Parathyroid adenoma (tissue), 2 donors: Measurements from ENCODE around the gene DUSP10.

Experiments
- H2AFZ ChIP-seq: fragments of 300-600 bp; sonication (generic); one replicate; pipeline ENCODE4 v1.7.0; 2017; ENCODE audit warnings: antibody characterized with exemption, mild to moderate bottlenecking
- H3K27ac ChIP-seq: fragments of 300-600 bp; sonication (generic); one replicate; pipeline ENCODE4 v1.7.0; 2017
- H3K27me3 ChIP-seq: fragments of 300-600 bp; sonication (generic); one replicate; pipeline ENCODE4 v1.7.0; 2017; ENCODE audit warnings: low read length; ENCODE audit not compliant: control insufficient read depth, insufficient read depth
- H3K36me3 ChIP-seq: fragments of 300-600 bp; sonication (generic); one replicate; pipeline ENCODE4 v1.7.0; 2017; ENCODE audit warnings: low read length; ENCODE audit not compliant: control insufficient read depth, insufficient read depth
- H3K4me1 ChIP-seq: fragments of 300-600 bp; sonication (generic); one replicate; pipeline ENCODE4 v1.7.0; 2017; ENCODE audit warnings: control low read depth
- H3K4me2 ChIP-seq: fragments of 300-600 bp; sonication (generic); one replicate; pipeline ENCODE4 v1.7.0; 2017; ENCODE audit warnings: low read length
- H3K4me3 ChIP-seq: fragments of 300-600 bp; sonication (generic); one replicate; pipeline ENCODE4 v1.7.0; 2017; ENCODE audit warnings: low read depth, low read length
- H3K79me2 ChIP-seq: fragments of 300-600 bp; sonication (generic); one replicate; pipeline ENCODE4 v1.7.0; 2017; ENCODE audit warnings: control low read depth
- H3K9ac ChIP-seq: fragments of 300-600 bp; sonication (generic); one replicate; pipeline ENCODE4 v1.7.0; 2017; ENCODE audit warnings: mild to moderate bottlenecking
- H3K9me3 ChIP-seq: fragments of 300-600 bp; sonication (generic); one replicate; pipeline ENCODE4 v1.7.0; 2017; ENCODE audit warnings: low read length; ENCODE audit not compliant: control insufficient read depth
- TF ChIP-seq, protein P1 (sequence below): fragments of 300-600 bp; sonication (generic); IDR thresholded peaks from one replicate; pipeline ENCODE4 v1.7.0; 2017; ENCODE audit warnings: antibody characterized with exemption, mild to moderate bottlenecking
- donor health status: primary hyperparathyroidism.

Gene DUSP10

DNA sequence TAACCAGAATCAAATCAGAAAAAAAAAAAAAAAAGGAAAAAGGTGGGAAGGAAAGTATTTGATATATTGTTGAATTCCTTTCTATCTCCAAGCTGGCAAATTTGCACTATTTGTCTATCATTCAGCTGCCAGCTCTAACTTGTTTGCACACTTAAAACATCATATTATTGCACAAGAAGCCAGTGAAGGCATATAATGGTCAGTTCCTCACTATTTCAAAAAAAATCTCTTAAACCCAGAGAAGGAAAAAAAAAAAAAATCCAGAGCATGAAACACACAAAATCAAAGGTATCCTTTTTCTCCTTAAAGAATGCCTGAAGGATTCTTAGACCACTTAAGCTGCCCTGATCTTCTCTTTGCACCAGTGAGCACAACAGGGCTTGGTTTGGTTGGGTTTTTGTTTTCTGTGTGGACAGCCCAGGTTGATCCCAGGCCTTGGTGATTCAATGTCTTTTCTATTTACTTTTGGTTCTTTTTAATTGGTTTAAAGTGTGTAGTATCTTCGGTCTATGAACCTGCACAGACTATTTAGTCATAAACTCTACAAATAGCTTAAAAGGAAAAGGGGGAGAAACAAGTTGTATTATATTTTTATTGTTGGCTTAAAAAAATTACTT lies 40.2 kb downstream of the DUSP10 start:
- Histone ChIP-seq H3K9me3 (no peaks in the 10 kb centered on the region), H3K4me2 (no peak overlapping the region), H3K27me3 (no peaks in the 10 kb centered on the region), H2AFZ (no peak overlapping the region), H3K36me3 (no peaks in the 10 kb centered on the region), H3K79me2 (no peaks in the 10 kb centered on the region), H3K4me3 (no peak overlapping the region), H3K27ac (no peak overlapping the region), H3K9ac (no peak overlapping the region), H3K4me1 (no peaks in the 10 kb centered on the region)
- TF ChIP-seq, protein P1, sequence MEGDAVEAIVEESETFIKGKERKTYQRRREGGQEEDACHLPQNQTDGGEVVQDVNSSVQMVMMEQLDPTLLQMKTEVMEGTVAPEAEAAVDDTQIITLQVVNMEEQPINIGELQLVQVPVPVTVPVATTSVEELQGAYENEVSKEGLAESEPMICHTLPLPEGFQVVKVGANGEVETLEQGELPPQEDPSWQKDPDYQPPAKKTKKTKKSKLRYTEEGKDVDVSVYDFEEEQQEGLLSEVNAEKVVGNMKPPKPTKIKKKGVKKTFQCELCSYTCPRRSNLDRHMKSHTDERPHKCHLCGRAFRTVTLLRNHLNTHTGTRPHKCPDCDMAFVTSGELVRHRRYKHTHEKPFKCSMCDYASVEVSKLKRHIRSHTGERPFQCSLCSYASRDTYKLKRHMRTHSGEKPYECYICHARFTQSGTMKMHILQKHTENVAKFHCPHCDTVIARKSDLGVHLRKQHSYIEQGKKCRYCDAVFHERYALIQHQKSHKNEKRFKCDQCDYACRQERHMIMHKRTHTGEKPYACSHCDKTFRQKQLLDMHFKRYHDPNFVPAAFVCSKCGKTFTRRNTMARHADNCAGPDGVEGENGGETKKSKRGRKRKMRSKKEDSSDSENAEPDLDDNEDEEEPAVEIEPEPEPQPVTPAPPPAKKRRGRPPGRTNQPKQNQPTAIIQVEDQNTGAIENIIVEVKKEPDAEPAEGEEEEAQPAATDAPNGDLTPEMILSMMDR, result no peak

DNA sequence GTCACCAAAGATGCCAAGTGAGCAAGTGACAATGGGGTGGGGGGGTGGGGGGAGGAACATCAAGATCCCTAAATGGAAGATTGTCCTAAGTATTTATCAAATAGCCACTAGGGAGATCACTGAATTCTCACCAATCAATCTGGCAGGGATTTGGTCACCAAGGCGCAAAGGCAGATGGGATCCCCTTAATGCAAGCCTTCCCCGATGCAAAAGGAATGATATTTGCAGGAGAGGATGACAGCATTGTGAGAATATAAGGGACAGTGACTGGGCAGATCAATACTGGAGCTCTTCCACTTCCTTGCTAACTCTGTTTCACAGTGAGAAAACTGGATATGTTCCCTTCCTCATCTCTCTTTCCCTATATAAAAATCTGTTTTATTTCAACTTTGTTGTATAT lies 40.9 kb downstream of the DUSP10 start:
- Histone ChIP-seq H3K9ac (no peak overlapping the region), H3K36me3 (no peaks in the 10 kb centered on the region), H3K27ac (no peak overlapping the region), H3K4me3 (no peak overlapping the region), H3K4me2 (no peak overlapping the region), H3K79me2 (no peaks in the 10 kb centered on the region), H3K9me3 (no peaks in the 10 kb centered on the region), H2AFZ (no peak overlapping the region), H3K27me3 (no peaks in the 10 kb centered on the region), H3K4me1 (no peaks in the 10 kb centered on the region)
- TF ChIP-seq, protein P1, result no peak

DNA sequence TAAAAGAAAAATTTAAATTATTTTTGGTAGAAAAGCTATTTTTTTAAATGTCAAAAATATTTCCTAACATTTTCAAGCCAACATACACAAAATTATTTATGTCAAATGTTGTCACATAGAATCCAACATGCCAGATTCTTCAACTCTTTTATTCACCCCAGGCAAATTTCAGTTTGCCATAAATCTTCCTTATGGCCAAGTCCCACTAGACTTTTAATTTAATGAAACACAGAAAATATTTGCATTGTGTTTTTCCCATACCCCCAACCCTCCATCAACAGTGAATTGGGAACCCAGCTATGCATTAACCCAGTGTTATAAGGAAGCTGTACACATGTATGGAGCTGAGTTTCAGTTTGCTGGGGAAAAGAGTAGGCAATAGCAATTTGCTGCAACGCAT lies 41.4 kb downstream of the DUSP10 start:
- no peaks in the 10 kb centered on the region for H3K9me3 ChIP-seq
- no peaks in the 10 kb centered on the region for H3K36me3 ChIP-seq
- no peaks in the 10 kb centered on the region for H3K79me2 ChIP-seq
- no peak overlapping the region for H3K4me2 ChIP-seq
- no peaks in the 10 kb centered on the region for H3K4me1 ChIP-seq
- H3K9ac ChIP-seq, result no peak overlapping the region
- TF ChIP-seq, protein P1, result no peak
- H3K27me3 ChIP-seq, result no peaks in the 10 kb centered on the region
- no peak overlapping the region for H3K4me3 ChIP-seq
- H2AFZ ChIP-seq, result no peak overlapping the region
- no peak overlapping the region for H3K27ac ChIP-seq

DNA sequence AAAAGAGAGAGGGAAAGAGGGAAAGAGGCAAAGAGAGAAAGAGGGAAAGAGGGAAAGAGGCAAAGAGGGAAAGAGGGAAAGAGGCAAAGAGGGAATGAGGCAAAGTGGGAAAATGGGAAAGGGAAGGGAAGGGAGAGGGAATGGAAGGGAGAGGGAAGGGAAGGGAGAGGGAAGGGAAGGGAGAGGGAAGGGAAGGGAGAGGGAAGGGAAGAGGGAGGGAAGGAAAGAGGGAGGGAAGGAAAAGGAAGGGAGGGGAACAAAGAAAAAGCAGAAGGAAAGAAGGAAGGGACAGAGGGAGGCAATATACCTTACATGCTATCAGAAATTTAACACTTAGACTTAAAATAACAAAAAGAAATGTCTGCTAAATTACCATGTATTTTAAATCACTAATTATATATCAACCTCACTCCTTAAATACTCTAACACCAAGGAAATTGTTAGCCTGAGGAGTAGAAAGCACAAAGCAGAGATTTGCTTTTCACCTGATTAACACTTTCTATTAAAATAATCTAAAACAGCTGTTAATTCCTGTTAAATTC lies 41.8 kb downstream of the DUSP10 start:
- H3K79me2 ChIP-seq, result no peaks in the 10 kb centered on the region
- H3K36me3 ChIP-seq, result no peaks in the 10 kb centered on the region
- H3K4me2 ChIP-seq, result no peak overlapping the region
- H3K4me3 ChIP-seq, result no peak overlapping the region
- no peak overlapping the region for H3K27ac ChIP-seq
- no peak overlapping the region for H2AFZ ChIP-seq
- H3K9ac ChIP-seq, result no peak overlapping the region
- no peaks in the 10 kb centered on the region for H3K4me1 ChIP-seq
- no peaks in the 10 kb centered on the region for H3K27me3 ChIP-seq
- TF ChIP-seq, protein P1, result no peak
- no peaks in the 10 kb centered on the region for H3K9me3 ChIP-seq

DNA sequence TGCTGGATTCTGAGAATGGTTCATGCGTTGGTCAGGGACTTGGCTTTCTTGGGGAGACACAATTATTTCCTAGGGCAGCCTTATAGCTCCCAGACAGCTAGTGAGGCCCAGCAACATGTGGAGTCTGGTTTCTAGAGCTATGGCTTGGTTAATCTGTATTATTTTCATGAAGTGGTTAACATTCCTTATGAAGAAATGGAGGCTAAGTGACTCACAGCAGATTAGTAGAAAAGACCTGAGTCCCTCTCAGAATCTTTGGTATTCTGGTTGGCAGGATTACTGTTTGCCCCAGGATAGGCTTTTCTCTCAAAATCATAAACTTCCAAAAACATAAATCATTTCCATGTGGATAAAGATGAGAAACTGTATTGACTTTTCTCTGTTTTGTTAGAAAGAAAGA lies 42.3 kb downstream of the DUSP10 start:
- H3K27ac ChIP-seq, result no peak overlapping the region
- no peak overlapping the region for H3K4me3 ChIP-seq
- no peak overlapping the region for H2AFZ ChIP-seq
- no peak overlapping the region for H3K4me2 ChIP-seq
- H3K36me3 ChIP-seq, result no peaks in the 10 kb centered on the region
- no peaks in the 10 kb centered on the region for H3K79me2 ChIP-seq
- H3K27me3 ChIP-seq, result no peaks in the 10 kb centered on the region
- no peaks in the 10 kb centered on the region for H3K4me1 ChIP-seq
- no peak overlapping the region for H3K9ac ChIP-seq
- TF ChIP-seq, protein P1, result no peak
- H3K9me3 ChIP-seq, result no peaks in the 10 kb centered on the region
